Measurements from ENCODE around the gene CMIP. TPM values are rescaled to one million over a fixed set of nuclear protein-coding genes. Genes with fewer than 3 reads are reported as not detected.
A peak's percentile ranks its signal among the peaks of the same experiment; 100 is the strongest.

CMIP gene
- total RNA-seq, 4 donors from 2014 or later = 40.0 to 69.6 (median 47.0) TPM

DNA sequence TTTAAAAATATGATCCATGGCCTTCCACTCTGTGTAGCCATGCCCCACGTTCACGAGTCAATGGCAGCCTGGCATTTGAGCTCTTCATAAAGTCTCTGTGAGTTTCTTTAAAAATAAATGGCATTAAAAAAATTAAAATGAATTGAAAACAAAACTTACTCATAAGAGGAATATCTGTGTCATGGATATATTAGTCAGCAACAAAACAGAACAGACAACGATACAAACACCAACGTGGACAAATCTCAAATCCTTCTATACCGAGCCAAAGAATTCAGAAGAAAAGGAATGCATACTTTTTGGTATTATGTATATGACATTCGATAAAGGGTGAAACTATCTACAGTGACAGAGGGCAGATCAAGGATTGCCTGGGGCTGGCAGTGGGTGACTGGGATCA, 8.2 kb upstream of the CMIP start:
- H3K27me3 ChIP-seq = peaks cover 3% of the 10 kb centered on the region
- intact Hi-C loops (cut with DNase I; ENCODE audit: low total_unique reads) (no loop called here), in situ Hi-C loops (cut with MboI; ENCODE audit: low pct_ligation_motif_present in 1 of 4, low pct_unique_long_range_greater_than_20kb in 1 of 4, low sequenced_read_pairs in 3 of 4) (no loop called here)
- H3K9me3 ChIP-seq = no peaks in the 10 kb centered on the region
- H3K4me1 ChIP-seq = peaks cover 0 to 4% (median 0%) of the 10 kb centered on the region in 4 donors
- H3K27ac ChIP-seq = no peak overlapping the region
- no peaks in the 10 kb centered on the region for H3K36me3 ChIP-seq
- WGBS, 2 donors (ENCODE audit: low coverage in 1 of 2) = 89% methylated on average over 6 of the region's 6 CpGs
- H3K4me3 ChIP-seq = no peak overlapping the region
- TF ChIP-seq POLR2A (IDR thresholded peaks at IDR 0.05) = no peak
- TF ChIP-seq EP300 (IDR thresholded peaks at IDR 0.05; ENCODE audit: low read depth) = no peak
- TF ChIP-seq POLR2AphosphoS5 (IDR thresholded peaks at IDR 0.05) = no peak
- no peak for TF ChIP-seq CTCF (IDR thresholded peaks at IDR 0.05)
- DNase-seq = no peak

- WGBS, 2 donors (ENCODE audit: low coverage in 1 of 2) = 29 to 57% methylated on average over 9 to 10 of the region's 10 CpGs
- in situ Hi-C loops (cut with MboI; ENCODE audit: low pct_ligation_motif_present in 1 of 4, low pct_unique_long_range_greater_than_20kb in 1 of 4, low sequenced_read_pairs in 3 of 4) = no loop called here
- no peak for TF ChIP-seq POLR2A (IDR thresholded peaks at IDR 0.05)
- no peak for TF ChIP-seq POLR2AphosphoS5 (IDR thresholded peaks at IDR 0.05)
- no peak for TF ChIP-seq EP300 (IDR thresholded peaks at IDR 0.05; ENCODE audit: low read depth)
- TF ChIP-seq CTCF (IDR thresholded peaks at IDR 0.05) = no peak
- Histone ChIP-seq H3K27me3 (peaks cover 3% of the 10 kb centered on the region), H3K9me3 (no peaks in the 10 kb centered on the region), H3K27ac (no peak overlapping the region), H3K4me1 (peaks cover 0 to 4% (median 0%) of the 10 kb centered on the region in 4 donors), H3K4me3 (no peak overlapping the region), H3K36me3 (no peaks in the 10 kb centered on the region)
- intact Hi-C loops (cut with DNase I; ENCODE audit: low total_unique reads) = no loop called here
- no peak for DNase-seq
These were observed 6.7 kb upstream of the CMIP start for GRCh38 chr16:81437865-81438264.

GRCh38 chr16:81440888-81441761, 3.5 kb upstream of the CMIP start:
- DNase-seq = no peak
- TF ChIP-seq CTCF (IDR thresholded peaks at IDR 0.05) (no peak), EP300 (IDR thresholded peaks at IDR 0.05; ENCODE audit: low read depth) (no peak), POLR2AphosphoS5 (IDR thresholded peaks at IDR 0.05) (no peak), POLR2A (IDR thresholded peaks at IDR 0.05) (no peak)
- Histone ChIP-seq H3K4me3 (no peak overlapping the region), H3K27me3 (peaks cover 3% of the 10 kb centered on the region), H3K27ac (no peak overlapping the region), H3K4me1 (peaks cover 0 to 6% (median 5%) of the 10 kb centered on the region in 4 donors), H3K36me3 (no peaks in the 10 kb centered on the region), H3K9me3 (no peaks in the 10 kb centered on the region)
- 60 to 80% methylated on average over 1 to 21 of the region's 21 CpGs for WGBS, 2 donors (ENCODE audit: low coverage in 1 of 2)
- intact Hi-C loops (cut with DNase I; ENCODE audit: low total_unique reads) = no loop called here
- in situ Hi-C loops (cut with MboI; ENCODE audit: low pct_ligation_motif_present in 1 of 4, low pct_unique_long_range_greater_than_20kb in 1 of 4, low sequenced_read_pairs in 3 of 4) = no loop called here

- 67 to 86% methylated on average over 1 to 7 of the region's 7 CpGs for WGBS, 2 donors (ENCODE audit: low coverage in 1 of 2)
- Histone ChIP-seq H3K36me3 (no peaks in the 10 kb centered on the region), H3K4me1 (peaks cover under 1 to 18% (median 15%) of the 10 kb centered on the region in 4 donors), H3K27ac (peak overlapping the region in 1 of 4 donors; percentile 87), H3K4me3 (no peak overlapping the region), H3K27me3 (peaks cover 3% of the 10 kb centered on the region), H3K9me3 (no peaks in the 10 kb centered on the region)
- no peak for DNase-seq
- TF ChIP-seq POLR2AphosphoS5 (IDR thresholded peaks at IDR 0.05) (peak in 1 of 3 donors; percentile 59), POLR2A (IDR thresholded peaks at IDR 0.05) (no peak), CTCF (IDR thresholded peaks at IDR 0.05) (no peak)
- in situ Hi-C loops (cut with MboI; ENCODE audit: low pct_ligation_motif_present in 1 of 4, low pct_unique_long_range_greater_than_20kb in 1 of 4, low sequenced_read_pairs in 3 of 4) (no loop called here), intact Hi-C loops (cut with DNase I; ENCODE audit: low total_unique reads) (no loop called here)
These were observed 2.2 kb upstream of the CMIP start for GRCh38 chr16:81442220-81442915.

Measured in transverse colon (tissue), 4 donors.